GM04504 (cell line): ENCODE data around the gene BANF1.
A peak's percentile ranks its signal among the peaks of the same experiment; 100 is the strongest.

Source experiments
- DNase-seq: peaks from one replicate; pipeline ENCODE4 v3.0.0-alpha.2; 2012; ENCODE audit warnings: low read depth

The BANF1 gene

DNA sequence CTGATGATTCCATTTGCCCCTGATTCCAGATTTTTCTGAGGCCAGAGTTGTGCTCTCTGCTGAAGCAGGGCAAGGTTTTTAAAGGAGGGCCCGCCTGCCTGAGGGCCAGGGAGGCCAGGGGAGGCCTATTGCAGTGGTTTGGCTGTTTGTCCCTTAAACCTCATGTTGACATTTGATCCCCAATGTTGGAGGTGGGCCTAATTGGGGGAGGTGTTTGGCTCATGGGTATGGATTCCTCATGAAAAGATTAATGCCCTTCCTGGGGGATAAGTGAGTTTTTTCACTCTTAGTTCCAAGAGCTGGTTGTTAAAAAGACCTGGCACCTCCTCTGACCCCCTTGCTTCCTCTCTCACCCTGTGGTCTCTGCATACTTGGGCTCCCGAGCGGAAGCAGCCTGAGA, 37.5 kb downstream of the BANF1 start:
- DNase-seq, result no peak

DNA sequence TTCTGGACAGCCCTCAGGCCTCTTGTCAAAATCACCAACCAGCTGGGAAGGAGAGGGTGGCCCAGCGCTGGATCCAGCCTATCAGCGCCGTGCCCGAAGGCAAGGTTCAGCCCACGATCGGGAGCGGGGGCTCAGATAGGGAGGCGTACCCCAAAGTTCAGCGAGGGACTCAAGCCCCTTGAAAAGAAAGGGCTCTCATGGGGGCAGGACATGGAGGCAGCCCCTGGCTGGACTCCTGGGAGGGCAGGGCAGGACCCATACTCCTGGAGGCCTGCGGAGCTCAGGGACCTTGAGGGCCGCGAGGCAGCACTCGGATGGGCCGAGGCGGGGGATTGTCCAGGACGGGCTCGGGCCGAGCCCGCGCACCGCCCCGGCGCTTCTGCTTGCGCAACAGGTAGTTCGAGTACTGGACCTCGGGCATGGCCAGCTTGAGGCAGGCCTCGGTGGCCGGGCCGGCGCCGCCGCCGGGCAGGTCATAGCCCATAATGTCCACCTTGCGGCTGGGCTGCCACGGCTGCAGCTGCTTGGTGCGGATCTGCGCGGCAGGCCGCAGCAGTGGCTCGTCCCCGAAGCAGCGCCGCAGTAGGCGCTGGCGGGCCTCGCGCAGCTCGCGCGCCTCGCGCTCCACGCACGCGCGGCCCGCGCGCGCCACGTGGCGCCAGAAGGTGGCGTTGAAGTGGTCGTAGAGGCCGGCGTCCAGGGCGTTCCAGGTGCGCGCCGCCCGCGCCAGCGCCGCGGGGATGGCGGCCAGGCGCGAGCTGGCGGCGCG, 40.1 kb downstream of the BANF1 start:
- DNase-seq, result no peak

DNA sequence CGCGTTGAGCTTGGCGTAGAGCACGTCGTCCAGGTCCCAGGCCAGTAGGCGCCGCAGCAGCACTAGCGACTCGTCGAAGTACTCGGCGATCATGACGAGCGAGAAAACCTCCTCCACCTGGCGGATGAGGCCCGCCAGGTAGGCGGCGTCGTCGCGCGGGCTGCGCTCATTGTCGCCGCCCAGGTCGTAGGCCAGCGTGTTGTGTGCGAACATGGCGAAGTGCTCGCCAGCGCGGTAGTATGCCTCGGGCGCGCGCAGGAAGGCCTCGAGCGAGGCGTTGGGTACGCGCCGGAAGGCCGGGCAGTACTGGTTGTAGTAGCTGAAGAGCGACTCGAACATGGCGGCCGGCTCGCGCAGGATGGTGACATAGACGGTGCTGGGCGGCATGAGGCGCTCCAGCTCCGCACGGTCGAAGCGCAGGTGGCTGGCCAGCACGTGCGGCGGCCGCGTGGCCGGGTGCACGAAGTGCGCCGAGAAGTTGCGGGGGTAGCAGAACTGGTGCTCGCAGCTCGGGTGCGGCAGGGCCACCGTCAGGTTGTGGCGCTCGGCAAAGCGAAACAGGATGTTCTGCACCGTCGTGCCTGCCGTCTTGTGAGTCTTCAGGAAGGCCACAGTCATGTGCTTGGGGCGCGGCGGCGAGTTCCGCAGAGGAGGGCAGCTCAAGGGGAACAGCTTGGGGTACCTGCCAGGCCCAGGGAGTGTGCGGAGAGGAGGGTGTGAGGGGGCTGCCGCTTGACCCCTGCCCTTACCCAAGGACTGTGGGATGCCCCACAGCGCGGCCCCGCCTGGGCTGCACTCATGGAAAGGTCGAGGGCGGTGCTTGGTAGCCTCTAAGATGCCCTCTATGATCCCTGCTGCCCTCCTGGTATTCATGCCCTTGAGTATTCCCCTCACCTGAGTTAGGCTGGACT, 40.9 kb downstream of the BANF1 start:
- no peak for DNase-seq

DNA sequence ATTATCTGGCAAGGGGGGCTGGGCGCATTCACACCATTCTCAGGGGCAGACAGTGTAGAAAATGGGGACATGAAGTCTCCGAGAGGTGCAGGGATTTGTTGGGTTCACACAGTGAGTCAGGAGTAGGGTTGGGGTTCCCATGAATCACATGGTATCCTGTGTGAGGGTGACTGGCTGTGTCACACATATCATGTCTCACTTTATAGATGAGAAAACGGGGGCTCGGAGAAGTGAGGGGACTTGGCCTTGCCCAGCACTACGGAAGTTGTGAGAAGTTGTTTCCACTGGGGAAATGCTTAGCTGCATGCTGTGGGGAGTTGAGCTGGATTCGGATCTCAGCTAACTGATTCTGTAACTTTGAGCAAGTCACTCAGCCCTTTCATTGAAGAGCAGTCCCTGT, 42.5 kb downstream of the BANF1 start:
- DNase-seq, result no peak

DNA sequence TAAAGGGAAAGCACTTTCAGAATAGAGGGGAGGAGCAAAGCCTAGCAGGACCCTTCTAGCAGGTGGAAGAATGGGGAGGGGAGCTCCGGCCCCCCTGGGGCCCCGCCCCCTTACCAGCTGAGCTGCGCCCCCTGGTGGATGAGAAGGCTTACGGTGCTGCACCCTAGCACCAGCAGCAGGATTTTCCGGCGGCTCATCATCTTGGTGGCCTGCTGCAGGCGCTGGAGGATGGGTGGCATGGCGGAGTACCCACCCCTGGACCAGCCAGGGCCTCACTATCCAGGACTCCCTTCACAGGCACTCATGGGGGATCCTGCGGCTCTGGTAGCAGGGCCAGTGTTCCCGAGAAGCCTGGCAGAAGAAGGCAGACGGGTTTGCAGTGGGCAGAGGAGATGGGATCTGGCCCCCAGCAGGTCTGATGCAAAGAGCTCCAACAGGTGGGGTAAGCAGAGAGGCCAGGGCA, 42.9 kb downstream of the BANF1 start:
- DNase-seq, result peak; percentile 36

DNA sequence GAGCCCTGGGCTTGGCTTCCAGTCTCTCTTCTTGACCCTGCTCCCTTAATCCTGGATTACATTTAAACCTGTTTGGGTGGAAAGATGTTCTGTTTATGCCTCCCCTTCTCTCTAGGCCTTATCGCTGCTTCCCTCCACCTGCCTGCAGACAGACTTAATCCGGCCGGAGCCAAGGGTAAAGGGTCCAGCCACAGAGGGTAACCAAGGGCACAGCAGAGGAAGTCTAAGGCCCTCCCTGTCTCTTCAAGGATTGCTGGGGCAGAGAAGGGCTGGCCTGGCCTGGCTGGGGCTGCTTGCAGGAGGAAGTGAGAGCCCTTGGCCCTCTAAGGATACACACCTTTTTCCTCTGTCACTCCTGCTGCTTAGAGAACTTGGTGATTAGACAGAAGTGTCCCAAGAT, 44.6 kb downstream of the BANF1 start:
- DNase-seq, result no peak

DNA sequence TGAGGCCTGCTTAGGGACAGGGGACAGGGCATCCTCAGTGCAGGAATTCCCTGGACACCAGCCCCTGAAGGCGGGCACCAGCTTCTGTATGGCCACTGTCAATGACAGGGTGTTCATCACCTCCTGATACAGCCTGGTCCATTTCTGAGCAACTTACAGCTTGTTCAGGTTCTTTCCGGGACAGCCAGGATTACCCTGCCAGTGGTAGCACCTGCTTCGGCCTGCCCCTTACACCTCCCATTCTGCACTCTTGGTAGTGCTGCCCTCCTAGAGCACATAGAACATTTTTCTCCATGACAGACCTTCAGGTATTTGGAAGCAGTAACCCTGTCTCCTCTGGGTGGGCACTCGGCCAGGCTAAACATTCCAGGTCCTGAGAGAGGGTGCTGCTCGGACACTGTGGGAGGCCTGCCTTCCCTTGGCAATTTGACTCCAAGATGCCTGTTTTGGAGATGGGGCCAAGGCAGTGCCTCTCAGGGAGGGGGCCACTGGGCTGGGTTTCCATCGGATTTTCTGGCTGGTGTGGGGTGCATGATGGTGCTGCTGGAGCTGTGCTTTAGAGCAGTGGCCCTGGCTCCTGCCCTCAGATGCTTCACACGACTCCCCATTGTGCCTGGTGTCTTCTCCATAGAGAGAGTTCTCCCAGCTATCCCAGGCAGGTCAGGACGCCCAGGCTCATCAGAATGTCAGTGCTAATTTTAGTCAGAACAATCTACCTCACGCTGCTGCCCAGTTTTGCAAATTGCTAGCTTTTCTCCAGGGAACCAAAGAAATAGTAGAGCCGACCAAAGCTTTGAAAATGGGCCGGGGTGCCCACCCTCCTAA, 45.5 kb downstream of the BANF1 start:
- no peak for DNase-seq

DNA sequence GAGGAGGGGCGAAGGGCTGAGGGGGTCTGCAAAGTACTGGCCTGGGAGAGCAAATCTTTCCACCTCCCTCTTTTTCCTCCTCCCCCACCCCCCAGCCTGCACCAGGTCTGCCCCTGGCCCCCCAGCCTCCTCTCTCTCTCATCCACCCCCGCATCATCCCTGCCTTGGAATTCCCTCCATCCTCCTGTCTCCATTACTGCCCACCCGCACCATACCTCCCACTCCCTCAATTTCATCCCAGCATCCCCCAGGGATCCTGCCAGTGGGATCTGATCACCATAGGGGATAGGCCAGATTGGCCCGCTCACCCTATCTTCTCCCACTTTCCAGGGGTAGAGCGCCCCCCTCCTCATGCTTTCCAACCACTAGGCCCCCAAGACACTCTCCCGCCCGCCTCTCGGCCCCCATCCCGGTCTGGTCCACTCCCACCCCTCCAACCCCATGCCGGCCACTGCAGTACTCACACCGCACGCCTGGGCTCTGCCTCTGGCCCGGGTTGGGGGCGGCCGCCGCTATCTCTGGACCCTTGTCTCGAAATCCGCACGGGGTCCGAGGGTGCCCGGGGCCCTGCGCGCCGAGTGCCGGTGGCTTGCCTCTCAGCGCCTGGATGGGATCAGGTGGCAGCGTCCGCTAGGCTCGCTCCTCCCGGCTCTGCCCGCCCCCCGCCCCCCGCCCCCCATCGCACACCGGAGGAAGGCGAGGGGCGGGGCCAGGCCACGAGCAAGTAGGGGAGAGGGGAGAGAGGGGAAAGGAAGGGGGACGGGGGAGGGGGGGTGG, 46.4 kb downstream of the BANF1 start, which contains the start of gene GAL3ST3:
Gene GAL3ST3, minus strand, starts transcription at position 615 of the 777 bp plus-strand sequence. CDS start 3,746 bp downstream, outside the sequence.
- no peak for DNase-seq

DNA sequence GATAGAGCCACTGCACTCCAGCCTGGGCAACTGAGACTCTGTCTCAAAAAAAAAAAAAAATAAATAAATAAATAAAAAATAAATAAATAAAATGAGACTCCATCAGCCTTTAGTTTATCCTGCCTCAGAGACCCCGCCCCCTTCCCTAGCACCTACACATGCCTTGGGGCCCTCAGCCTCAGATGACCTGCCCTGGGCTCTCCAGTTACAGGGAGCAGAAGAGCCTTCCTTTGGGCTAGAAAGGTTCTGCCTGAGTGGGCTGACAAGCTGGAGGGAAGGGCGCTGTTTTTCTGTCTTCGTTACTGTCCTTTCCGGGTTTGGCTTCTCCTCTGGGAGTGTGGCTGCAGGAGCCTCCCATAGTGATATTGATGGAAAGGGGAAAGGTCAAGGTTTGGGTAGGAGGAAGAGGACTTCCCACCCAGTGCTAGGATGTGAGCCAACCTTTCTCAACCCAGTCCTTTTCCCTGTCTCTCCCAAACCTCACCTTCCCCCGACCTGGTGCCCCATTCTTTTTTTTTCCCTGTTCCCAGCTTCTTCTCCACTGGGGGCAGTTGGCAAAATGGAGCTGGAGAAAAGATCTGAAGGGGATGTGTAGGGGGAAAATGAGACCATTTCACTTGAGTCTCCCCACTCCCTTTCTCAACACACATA, 48.4 kb downstream of the BANF1 start:
- no peak for DNase-seq

DNA sequence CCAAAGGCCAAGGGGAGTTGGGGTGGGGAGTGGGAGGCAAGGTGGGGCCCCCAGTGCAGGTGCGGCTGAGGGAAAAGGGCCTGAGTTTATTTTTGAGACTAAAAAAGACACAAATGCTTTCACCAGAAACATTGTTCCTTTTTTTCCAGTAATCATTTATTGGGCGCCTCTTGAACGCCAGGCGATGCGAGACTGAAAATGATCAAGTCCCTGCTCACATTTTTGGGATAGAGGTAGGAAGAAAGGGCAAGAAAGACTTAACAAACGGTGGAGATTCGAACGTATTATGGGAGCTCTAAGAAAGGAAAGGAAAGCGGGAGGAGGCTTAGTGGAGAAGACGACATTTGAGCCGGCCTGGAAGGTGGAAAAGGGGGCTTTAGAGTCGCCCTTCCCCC, 49.1 kb downstream of the BANF1 start:
- no peak for DNase-seq

DNA sequence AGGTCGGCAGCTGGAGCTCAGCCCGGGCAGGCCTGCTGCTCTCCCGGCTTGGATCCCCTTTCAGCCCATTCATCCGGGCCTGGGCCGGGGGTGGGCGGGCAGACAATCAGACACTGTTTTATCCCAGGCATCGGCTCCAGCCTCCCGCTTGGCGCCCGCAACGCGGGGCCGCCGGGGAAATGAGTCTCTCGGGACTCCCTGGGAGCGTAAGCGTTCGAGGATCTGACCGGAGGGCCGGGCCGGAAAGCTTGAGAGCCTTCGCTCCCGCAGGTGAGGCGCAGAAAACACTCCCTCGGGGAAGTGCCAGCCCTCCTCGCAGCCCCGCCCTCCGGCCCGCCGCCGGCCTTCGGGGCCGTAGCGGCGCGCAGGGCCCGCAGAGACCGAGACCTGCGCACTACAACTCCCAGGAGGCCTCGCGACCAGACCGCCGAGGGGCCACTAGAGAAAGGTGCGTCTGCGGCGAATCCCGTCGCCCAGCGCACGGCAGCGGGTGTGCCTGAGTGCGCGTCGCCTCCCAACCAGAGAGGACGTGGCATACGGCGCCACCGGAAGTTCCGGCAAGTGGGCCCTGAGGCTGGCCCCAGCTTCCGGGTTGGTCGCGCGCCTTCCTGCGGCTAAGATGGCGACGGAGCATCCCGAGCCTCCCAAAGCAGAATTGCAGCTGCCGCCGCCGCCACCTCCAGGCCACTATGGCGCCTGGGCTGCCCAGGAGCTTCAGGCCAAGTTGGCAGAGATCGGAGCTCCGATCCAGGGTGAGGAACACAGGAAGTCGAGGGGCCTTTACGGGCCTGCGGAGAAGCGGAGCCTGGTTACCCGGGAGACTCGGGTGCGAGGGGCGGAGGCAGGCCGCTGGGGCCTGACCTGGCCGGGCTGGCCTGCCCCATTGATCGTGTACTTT, 49.7 kb downstream of the BANF1 start, which contains the start of gene SF3B2:
Gene SF3B2, plus strand, starts transcription at position 599 of the 898 bp plus-strand sequence. Its CDS starts 21 bp downstream, at position 620.
- peak; percentile 97 for DNase-seq

DNA sequence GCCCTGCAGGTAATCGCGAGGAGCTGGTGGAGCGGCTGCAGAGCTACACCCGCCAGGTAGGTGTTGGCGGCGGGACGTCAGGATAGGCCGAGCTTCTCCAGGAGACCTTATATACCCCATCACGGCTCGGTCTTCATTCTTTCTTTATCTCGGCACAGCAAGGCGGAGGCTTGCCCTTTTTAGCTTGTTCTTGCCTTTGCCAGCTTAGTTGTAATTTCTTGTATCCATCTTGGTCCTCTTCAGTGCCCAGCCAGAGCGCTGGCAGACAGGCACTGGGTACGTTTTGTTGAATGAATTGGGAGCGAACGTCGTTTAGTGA, 50.3 kb downstream of the BANF1 start:
- no peak for DNase-seq
